ENCODE results near the gene SND1. TPM values are rescaled to one million over a fixed set of nuclear protein-coding genes. Genes with fewer than 3 reads are reported as not detected.
A peak's percentile ranks its signal among the peaks of the same experiment; 100 is the strongest.

SND1 gene
- polyA plus RNA-seq, 3 donors = 46.5 to 97.3 (median 79.8) TPM

- peaks cover 9 to 15% of the 10 kb centered on the region in 2 donors for H3K9me3 ChIP-seq (replicated peaks in 1 of 2; ENCODE audit: control insufficient read depth in 1 of 2, insufficient read depth in 1 of 2, low read length in 2 of 2)
- Mint-ChIP-seq H3K27ac (no peak overlapping the region), H3K36me3 (peaks cover 21 to 22% of the 10 kb centered on the region in 2 donors), H3K4me1 (peaks cover 27% of the 10 kb centered on the region), H3K4me3 (no peak overlapping the region), H3K27me3 (ENCODE audit: low read depth in 3 of 3) (no peaks in the 10 kb centered on the region), H3K9me3 (peaks cover 6 to 20% (median 15%) of the 10 kb centered on the region in 7 donors)
- H3K4me1 ChIP-seq (ENCODE audit: control insufficient read depth in 1 of 2, insufficient read depth in 2 of 2, low read length in 2 of 2) = peaks cover 19% of the 10 kb centered on the region in 2 donors
- no peak overlapping the region for H2AFZ ChIP-seq (ENCODE audit: insufficient read depth, low read depth, low read length, poor library complexity, severe bottlenecking)
- H3K36me3 ChIP-seq (replicated peaks in 1 of 2; ENCODE audit: control insufficient read depth in 1 of 2, insufficient read depth in 2 of 2, low read length in 2 of 2) = peaks cover 0 to 27% of the 10 kb centered on the region in 2 donors
- H3K27ac ChIP-seq (ENCODE audit: low read depth in 1 of 2, low read length in 2 of 2) = no peak overlapping the region
- 94% methylated on average over 4 of the region's 10 CpGs for WGBS (ENCODE audit: insufficient coverage)
- no peaks in the 10 kb centered on the region for H3K27me3 ChIP-seq (ENCODE audit: control insufficient read depth in 2 of 2, insufficient read depth in 2 of 2, low read length in 2 of 2)
- no peak overlapping the region for H3K4me2 ChIP-seq (replicated peaks; ENCODE audit: extremely low read depth, low read length, poor library complexity, severe bottlenecking)
- no peaks in the 10 kb centered on the region for H4K20me1 ChIP-seq (ENCODE audit: insufficient read depth, low read length)
- no peak for DNase-seq
- H3K79me2 ChIP-seq (ENCODE audit: insufficient read depth, low read length) = peaks cover 49% of the 10 kb centered on the region
- H3K4me3 ChIP-seq (replicated peaks in 1 of 3; ENCODE audit: low read depth in 2 of 3, low read length in 3 of 3) = no peak overlapping the region
- H3K9ac ChIP-seq (ENCODE audit: insufficient read depth, low read length, poor library complexity, severe bottlenecking) = no peak overlapping the region
- TF ChIP-seq, protein P1, sequence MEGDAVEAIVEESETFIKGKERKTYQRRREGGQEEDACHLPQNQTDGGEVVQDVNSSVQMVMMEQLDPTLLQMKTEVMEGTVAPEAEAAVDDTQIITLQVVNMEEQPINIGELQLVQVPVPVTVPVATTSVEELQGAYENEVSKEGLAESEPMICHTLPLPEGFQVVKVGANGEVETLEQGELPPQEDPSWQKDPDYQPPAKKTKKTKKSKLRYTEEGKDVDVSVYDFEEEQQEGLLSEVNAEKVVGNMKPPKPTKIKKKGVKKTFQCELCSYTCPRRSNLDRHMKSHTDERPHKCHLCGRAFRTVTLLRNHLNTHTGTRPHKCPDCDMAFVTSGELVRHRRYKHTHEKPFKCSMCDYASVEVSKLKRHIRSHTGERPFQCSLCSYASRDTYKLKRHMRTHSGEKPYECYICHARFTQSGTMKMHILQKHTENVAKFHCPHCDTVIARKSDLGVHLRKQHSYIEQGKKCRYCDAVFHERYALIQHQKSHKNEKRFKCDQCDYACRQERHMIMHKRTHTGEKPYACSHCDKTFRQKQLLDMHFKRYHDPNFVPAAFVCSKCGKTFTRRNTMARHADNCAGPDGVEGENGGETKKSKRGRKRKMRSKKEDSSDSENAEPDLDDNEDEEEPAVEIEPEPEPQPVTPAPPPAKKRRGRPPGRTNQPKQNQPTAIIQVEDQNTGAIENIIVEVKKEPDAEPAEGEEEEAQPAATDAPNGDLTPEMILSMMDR (IDR thresholded peaks at IDR 0.05) = no peak
- intact Hi-C loops (cut with micrococcal nuclease) = no loop called here
Observed at GRCh38 chr7:127838816-127839415, 186.9 kb downstream of the SND1 start.

- Mint-ChIP-seq H3K36me3 (peaks cover 26 to 28% of the 10 kb centered on the region in 2 donors), H3K4me1 (peaks cover 22% of the 10 kb centered on the region), H3K4me3 (no peak overlapping the region), H3K9me3 (peaks cover 6 to 20% (median 15%) of the 10 kb centered on the region in 7 donors), H3K27me3 (ENCODE audit: low read depth in 3 of 3) (no peaks in the 10 kb centered on the region), H3K27ac (peak overlapping the region in 1 of 7 donors; percentile 20)
- Histone ChIP-seq H3K79me2 (ENCODE audit: insufficient read depth, low read length) (peaks cover 34% of the 10 kb centered on the region), H3K27ac (ENCODE audit: low read depth in 1 of 2, low read length in 2 of 2) (no peak overlapping the region), H3K4me1 (ENCODE audit: control insufficient read depth in 1 of 2, insufficient read depth in 2 of 2, low read length in 2 of 2) (peaks cover 10 to 11% of the 10 kb centered on the region in 2 donors), H3K9me3 (replicated peaks in 1 of 2; ENCODE audit: control insufficient read depth in 1 of 2, insufficient read depth in 1 of 2, low read length in 2 of 2) (peaks cover 9 to 15% of the 10 kb centered on the region in 2 donors), H3K4me3 (replicated peaks in 1 of 3; ENCODE audit: low read depth in 2 of 3, low read length in 3 of 3) (no peak overlapping the region), H3K27me3 (ENCODE audit: control insufficient read depth in 2 of 2, insufficient read depth in 2 of 2, low read length in 2 of 2) (no peaks in the 10 kb centered on the region), H3K4me2 (replicated peaks; ENCODE audit: extremely low read depth, low read length, poor library complexity, severe bottlenecking) (no peak overlapping the region), H2AFZ (ENCODE audit: insufficient read depth, low read depth, low read length, poor library complexity, severe bottlenecking) (no peak overlapping the region), H3K36me3 (replicated peaks in 1 of 2; ENCODE audit: control insufficient read depth in 1 of 2, insufficient read depth in 2 of 2, low read length in 2 of 2) (peaks cover 2 to 38% of the 10 kb centered on the region in 2 donors), H4K20me1 (ENCODE audit: insufficient read depth, low read length) (no peaks in the 10 kb centered on the region), H3K9ac (ENCODE audit: insufficient read depth, low read length, poor library complexity, severe bottlenecking) (no peak overlapping the region)
- no peak for DNase-seq
- intact Hi-C loops (cut with micrococcal nuclease) = no loop called here
- WGBS (ENCODE audit: insufficient coverage) = 94% methylated on average over 2 of the region's 6 CpGs
- TF ChIP-seq, protein P1 (IDR thresholded peaks at IDR 0.05) = no peak
Observed at GRCh38 chr7:127840226-127840951, 188.4 kb downstream of the SND1 start.

All from CD14-positive monocyte (primary cell).